ENCODE measurements around the gene GTPBP4. TPM values are rescaled to one million over a fixed set of nuclear protein-coding genes. Genes with fewer than 3 reads are reported as not detected.

The GTPBP4 gene
- total and polyA plus RNA-seq, 2 of the 13 experiments (the other 11 are each of a cell fraction or from before 2014, with no cell fraction given): 24.1 to 85.5 TPM

- TF ChIP-seq DR1 (CRISPR knock-in tag; IDR thresholded peaks at IDR 0.05) (peak; percentile 48), ZBTB38 (CRISPR knock-in tag; IDR thresholded peaks at IDR 0.05) (0 out of 2 replicates have a peak, but pooled peaks have one; percentile 20), TBP (CRISPR knock-in tag; IDR thresholded peaks at IDR 0.05) (no peak), ZNF816 (CRISPR knock-in tag; IDR thresholded peaks at IDR 0.05; ENCODE audit: borderline replicate concordance) (no peak), MED1 (CRISPR knock-in tag; IDR thresholded peaks at IDR 0.05) (peak; percentile 65), TSC22D2 (CRISPR knock-in tag; IDR thresholded peaks at IDR 0.05; ENCODE audit: borderline replicate concordance) (peak; percentile 66; the same call in 1 of the 2 replicates), ZNF512B (CRISPR knock-in tag; IDR thresholded peaks at IDR 0.05; ENCODE audit: borderline replicate concordance) (no peak), ZNF782 (CRISPR knock-in tag; IDR thresholded peaks at IDR 0.05; ENCODE audit: borderline replicate concordance) (peak; percentile 36; the same call in 1 of the 2 replicates), SMAD3 (CRISPR knock-in tag; IDR thresholded peaks at IDR 0.05) (peak; percentile 33; the same call in 1 of the 2 replicates), SMC3 (IDR thresholded peaks at IDR 0.05; ENCODE audit: low read length) (no peak), MXD1 (CRISPR knock-in tag; IDR thresholded peaks at IDR 0.05) (peak; percentile 75), HNF4G (IDR thresholded peaks at IDR 0.05; ENCODE audit: borderline replicate concordance, low read depth, low read length) (no peak), HNF4G (CRISPR knock-in tag; IDR thresholded peaks at IDR 0.05; ENCODE audit: borderline replicate concordance, low read depth) (0 out of 2 replicates have a peak, but pooled peaks have one; percentile 38), YEATS4 (CRISPR knock-in tag; IDR thresholded peaks at IDR 0.05; ENCODE audit: borderline replicate concordance) (peak; percentile 84), KDM1A (CRISPR knock-in tag; IDR thresholded peaks at IDR 0.05) (no peak), ZNF326 (CRISPR knock-in tag; IDR thresholded peaks at IDR 0.05; ENCODE audit: borderline replicate concordance) (no peak), ZNF343 (CRISPR knock-in tag; IDR thresholded peaks at IDR 0.05) (peak; percentile 93), CC2D1A (CRISPR knock-in tag; IDR thresholded peaks at IDR 0.05) (no peak), ZNF784 (CRISPR knock-in tag; IDR thresholded peaks at IDR 0.05; ENCODE audit: borderline replicate concordance) (no peak; the same call in 1 of the 2 replicates), KDM5A (IDR thresholded peaks at IDR 0.05; ENCODE audit: borderline replicate concordance, low read length) (peak; percentile 82)
- TF ChIP-seq, protein P1, sequence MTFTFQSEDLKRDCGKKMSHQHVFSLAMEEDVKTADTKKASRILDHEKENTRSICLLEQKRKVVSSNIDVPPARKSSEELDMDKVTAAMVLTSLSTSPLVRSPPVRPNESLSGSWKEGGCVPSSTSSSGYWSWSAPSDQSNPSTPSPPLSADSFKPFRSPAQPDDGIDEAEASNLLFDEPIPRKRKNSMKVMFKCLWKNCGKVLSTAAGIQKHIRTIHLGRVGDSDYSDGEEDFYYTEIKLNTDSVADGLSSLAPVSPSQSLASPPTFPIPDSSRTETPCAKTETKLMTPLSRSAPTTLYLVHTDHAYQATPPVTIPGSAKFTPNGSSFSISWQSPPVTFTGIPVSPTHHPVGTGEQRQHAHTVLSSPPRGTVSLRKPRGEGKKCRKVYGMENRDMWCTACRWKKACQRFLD (CRISPR knock-in tag; IDR thresholded peaks at IDR 0.05; ENCODE audit: borderline replicate concordance): 0 out of 2 replicates have a peak, but pooled peaks have one; percentile 34
- TF ChIP-seq, protein P2, sequence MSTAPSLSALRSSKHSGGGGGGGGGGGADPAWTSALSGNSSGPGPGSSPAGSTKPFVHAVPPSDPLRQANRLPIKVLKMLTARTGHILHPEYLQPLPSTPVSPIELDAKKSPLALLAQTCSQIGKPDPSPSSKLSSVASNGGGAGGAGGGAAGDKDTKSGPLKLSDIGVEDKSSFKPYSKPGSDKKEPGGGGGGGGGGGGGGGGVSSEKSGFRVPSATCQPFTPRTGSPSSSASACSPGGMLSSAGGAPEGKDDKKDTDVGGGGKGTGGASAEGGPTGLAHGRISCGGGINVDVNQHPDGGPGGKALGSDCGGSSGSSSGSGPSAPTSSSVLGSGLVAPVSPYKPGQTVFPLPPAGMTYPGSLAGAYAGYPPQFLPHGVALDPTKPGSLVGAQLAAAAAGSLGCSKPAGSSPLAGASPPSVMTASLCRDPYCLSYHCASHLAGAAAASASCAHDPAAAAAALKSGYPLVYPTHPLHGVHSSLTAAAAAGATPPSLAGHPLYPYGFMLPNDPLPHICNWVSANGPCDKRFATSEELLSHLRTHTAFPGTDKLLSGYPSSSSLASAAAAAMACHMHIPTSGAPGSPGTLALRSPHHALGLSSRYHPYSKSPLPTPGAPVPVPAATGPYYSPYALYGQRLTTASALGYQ (CRISPR knock-in tag; IDR thresholded peaks at IDR 0.05): no peak
These were observed 68.3 kb downstream of the GTPBP4 start, which contains the start of gene WDR37 (continued) for GRCh38 chr10:1056326-1057105.

All from HepG2 (cell line).